Measurements from ENCODE around the gene NDUFA11.

NDUFA11 gene

GRCh38 chr19:5908773-5909442 is 5.3 kb upstream of the NDUFA11 start:
- no peak for DNase-seq (ENCODE audit: low read depth in 2 of 2)

- DNase-seq (ENCODE audit: low read depth in 2 of 2) = no peak
These were observed 3.7 kb upstream of the NDUFA11 start for GRCh38 chr19:5907241-5907640.

GRCh38 chr19:5905114-5905778 is 1.7 kb upstream of the NDUFA11 start:
- no peak for DNase-seq (ENCODE audit: low read depth in 2 of 2)

GRCh38 chr19:5904352-5905113 is 943 bp upstream of the NDUFA11 start, which contains the start of gene VMAC:
TSS of gene VMAC (plus strand) at chr19:5904872. CDS start at chr19:5904891, 19 bp downstream.
- peak; percentile 100 for DNase-seq (ENCODE audit: low read depth in 2 of 2)

- DNase-seq (ENCODE audit: low read depth in 2 of 2) = peak in 1 of 2 experiments; percentile 10
These were observed 450 bp downstream of the NDUFA11 start for GRCh38 chr19:5903056-5903623.

DNA sequence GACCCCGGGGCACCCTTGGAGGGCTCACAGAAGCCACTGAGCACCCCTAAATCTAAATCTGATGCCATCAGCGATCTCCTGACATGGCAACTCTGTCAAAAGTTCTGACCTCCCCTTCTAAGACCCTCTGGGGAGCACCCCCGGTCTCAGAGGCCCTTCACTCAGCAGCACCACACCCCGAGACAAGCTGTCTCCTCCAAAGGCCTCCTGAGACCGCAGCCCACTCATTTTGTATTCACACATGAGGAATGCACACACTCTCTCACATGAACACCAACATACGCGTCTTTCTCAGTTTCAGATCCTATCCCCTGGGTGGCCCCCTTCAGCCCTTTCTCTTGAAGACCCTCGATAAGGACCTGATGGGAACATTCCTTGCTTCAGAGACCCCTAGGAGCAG is 2.6 kb downstream of the NDUFA11 start:
- no peak for DNase-seq (ENCODE audit: low read depth in 2 of 2)

- no peak for DNase-seq (ENCODE audit: low read depth in 2 of 2)
These were observed 3.7 kb downstream of the NDUFA11 start for GRCh38 chr19:5899728-5900526.

DNA sequence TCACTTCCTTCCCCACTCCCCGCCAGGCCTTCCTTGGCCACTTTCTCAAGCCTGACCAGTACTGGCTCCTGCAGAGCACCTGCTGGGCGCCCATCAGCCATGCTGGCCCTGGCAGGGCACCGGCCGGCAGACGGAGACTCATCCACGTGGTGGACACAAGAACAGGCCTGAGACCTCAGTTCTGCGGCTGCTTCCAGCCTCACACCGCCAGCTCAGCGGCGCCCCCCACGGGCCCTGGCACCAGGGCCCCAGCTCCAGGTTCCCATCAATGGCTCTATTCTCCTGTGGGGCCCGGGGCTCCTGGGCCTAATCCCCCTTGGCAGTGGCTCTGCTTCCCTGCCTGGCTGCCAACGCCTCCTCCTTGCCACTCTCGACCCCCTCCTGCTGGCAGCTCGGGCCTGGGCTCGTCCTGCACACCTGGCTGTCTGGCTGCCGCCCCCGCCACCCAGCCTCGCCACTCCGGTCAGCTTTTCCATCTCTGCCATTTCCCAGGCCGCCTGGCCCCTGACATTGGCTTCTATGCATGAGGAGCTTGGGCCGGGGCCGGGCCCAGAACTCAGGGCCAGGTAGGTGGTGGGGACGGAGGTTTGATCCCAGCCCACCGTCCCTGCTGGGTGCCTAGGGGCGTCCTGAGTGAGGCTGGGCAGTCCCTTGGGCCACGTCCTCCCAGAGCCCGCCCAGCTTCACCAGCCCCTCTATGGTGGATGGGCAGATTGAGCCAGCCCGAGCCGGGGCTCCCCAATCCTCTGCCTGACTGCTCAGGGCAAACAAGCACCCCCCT is 6.2 kb downstream of the NDUFA11 start:
- no peak for DNase-seq (ENCODE audit: low read depth in 2 of 2)

- no peak for DNase-seq (ENCODE audit: low read depth in 2 of 2)
These were observed 7.1 kb downstream of the NDUFA11 start for GRCh38 chr19:5896365-5897076.

DNA sequence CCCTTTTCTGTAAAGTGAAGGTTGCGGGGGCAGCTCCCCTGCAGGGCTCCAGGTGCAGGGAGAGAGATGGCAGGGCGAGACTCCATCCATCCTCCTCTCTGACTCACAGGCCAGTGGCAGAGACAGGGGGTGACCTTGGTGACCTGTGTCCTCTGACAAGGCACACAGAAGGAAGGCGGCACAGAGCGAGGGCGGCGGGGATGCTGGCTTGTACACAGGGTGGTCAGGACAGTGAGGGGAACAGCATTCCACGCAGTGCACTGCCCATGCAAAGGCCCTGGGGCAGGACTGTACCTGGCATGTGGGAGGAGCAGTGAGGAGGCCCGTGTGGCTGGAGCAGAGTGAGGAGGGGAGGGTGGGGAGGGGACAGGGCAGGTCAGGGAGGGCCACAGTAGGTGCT is 7.7 kb downstream of the NDUFA11 start:
- DNase-seq (ENCODE audit: low read depth in 2 of 2) = no peak

- no peak for DNase-seq (ENCODE audit: low read depth in 2 of 2)
These were observed 8.2 kb downstream of the NDUFA11 start for GRCh38 chr19:5895409-5895808.

DNA sequence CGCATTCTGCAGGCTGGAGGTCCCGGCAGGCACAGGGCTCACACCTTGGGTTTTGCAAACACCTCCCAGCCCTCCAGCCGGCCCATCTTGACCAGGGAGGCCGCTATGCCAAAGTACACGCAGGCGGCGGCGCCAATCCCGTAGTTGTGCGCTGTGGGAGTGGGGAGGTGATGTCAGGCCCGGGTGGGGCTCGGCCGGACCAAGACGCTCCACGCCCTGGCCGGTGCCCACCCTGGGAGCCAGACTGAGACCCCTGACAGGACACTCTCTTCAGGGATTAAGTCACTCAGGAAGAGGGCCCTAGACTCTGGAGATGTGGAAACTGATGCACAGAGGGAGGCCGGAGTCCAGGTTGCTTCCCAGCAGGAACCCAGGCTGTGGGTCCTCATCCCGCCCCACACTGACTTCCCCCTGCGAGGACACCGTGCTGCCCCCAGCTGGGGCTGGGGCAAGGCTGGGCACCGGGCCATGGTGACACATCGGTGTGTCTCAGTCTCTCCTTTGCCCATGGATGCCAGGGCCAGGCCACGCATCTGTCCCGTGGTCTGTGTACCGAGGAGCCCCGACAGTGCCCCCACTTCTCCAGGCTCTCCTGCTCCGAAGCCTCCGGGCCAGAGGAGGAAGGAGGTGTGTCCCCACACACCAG is 8.8 kb downstream of the NDUFA11 start:
- no peak for DNase-seq (ENCODE audit: low read depth in 2 of 2)

GRCh38 chr19:5893907-5894703 is 9.5 kb downstream of the NDUFA11 start:
- no peak for DNase-seq (ENCODE audit: low read depth in 2 of 2)

DNA sequence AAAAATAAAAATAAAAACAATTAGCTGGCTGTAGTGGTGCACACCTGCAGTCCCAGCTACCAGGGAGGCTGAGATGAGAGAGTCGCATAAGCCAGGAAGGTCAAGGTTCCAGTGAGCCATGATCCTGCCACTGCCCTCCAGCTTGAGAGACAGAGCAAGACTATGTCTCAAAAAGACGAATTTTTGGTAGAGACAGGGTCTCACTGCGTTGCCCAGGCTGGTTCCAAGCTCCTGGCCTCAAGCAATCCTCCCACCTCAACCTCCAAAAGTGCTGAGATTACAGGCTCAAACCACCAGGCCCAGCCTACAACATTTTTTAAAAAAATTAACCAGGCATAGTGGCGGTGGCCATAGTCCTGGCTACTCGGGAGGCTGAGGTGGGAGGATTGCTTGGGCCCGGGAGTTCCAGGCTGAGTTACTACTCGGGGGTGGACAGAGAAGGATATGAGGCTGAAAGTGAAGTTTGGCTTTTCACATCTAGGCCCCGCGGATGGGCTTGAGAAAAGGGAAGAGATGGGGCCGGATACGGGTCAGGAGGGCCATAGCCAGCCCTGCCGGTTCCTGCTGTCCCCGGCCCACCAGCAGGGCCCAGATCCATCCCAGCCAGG is 10.2 kb downstream of the NDUFA11 start:
- no peak for DNase-seq (ENCODE audit: low read depth in 2 of 2)

DNA sequence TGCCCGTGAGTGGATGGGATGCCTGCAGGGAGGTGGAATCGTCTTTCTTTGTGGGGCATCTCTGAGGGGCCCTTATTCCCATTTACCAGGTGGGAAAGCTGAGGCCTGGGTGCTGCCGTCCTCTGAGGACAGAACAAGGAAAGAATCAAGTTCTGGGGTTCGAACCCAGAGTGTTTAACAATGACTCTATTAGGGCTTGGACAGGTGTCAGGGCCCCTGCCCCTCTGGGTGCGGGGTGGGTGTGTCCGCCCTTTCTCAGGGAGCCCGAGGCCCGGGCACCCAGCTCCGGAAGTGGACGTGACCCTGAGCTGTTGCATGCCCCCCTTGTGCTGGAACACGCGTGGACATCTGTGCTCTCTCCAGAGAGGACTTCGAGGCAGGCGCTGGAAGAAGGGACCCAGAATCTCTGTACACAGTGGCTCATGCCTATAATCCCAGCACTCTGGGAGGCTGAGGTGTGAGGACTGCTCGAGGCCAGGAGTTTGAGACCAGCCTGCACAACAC is 10.8 kb downstream of the NDUFA11 start:
- no peak for DNase-seq (ENCODE audit: low read depth in 2 of 2)

- DNase-seq (ENCODE audit: low read depth in 2 of 2) = no peak
These were observed 11.4 kb downstream of the NDUFA11 start for GRCh38 chr19:5891938-5892771.

DNA sequence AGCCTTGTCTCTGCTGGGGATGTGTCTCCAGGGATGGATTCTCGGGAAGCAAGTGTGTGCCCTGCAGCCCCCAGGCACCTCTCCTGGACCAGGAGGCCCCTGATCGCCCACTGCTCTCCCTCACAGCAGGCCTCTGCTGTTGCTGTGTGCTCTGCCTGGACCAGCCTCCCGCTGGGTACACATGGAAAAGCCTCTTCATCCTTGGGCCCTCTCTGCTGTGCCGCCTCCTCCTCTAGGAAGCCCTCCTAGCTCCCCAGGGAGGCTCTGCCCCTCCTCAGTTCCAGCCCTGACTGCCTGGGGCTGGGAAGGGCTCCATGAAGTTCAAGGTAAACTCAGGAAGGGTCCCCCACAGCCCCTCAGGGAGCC is 12.0 kb downstream of the NDUFA11 start:
- DNase-seq (ENCODE audit: low read depth in 2 of 2) = no peak

Measured in fibroblast of skin of left biceps (primary cell).